ENCODE data around the gene TPST1.
"Not testable (repeated sequence)": the region's sequence is repeated elsewhere in the genome, so short reads cannot be mapped to it uniquely, and the experiment has no call there.

The TPST1 gene

DNA sequence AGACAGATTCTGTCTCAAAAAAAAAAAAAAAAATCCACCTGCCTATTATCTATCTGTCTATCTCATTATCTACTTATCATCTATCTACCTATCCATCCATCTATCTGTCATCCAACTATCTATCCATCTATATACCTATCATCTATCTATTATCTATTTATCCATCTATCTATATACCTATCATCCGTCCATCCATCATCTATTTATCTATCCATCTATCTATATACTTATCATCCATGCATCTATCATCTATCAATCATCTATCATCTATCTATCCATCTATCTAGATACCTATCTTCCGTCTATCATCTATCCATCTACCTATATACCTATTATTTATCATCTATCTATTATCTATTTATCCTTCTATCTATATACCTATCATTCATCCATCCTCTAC, 16.5 kb upstream of the TPST1 start:
- DNase-seq (ENCODE audit: low read depth): no peak

- no peak for DNase-seq (ENCODE audit: low read depth)
Observed at GRCh38 chr7:66189695-66190503, 15.2 kb upstream of the TPST1 start.

GRCh38 chr7:66190504-66190857, 14.7 kb upstream of the TPST1 start:
- DNase-seq (ENCODE audit: low read depth): no peak

DNA sequence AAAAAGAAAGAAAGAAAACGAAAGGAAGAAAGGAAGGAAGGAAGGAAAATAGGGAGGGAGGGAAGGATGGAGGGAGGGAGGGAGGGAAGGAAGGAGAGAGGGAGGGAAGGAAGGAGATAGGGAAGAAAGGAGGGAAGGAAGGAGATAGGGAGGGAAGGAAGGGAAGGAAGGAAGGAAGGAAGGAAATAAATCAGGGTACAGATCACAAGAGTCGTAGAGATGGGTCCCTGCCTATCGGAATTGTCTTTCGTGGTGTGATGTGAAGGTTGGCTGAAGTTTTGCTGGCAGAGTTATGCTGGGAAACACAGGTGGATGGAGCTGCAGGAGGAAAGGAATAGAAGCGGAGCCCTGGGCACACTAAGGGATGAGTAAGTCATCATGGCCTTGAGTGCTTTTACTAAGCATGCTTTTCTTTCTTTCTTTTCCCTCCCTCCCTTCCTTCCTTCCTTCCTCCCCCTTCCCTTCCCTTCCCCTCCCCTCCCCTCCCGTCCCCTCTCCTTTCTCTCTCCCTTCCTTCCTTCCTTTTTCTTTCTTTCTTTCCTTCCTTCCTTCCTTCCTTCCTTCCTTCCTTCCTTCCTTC, 11.9 kb upstream of the TPST1 start:
- DNase-seq (ENCODE audit: low read depth): no peak

- no peak for DNase-seq (ENCODE audit: low read depth)
Observed at GRCh38 chr7:66198469-66198868, 6.7 kb upstream of the TPST1 start.

GRCh38 chr7:66198956-66199355, 6.2 kb upstream of the TPST1 start:
- no peak for DNase-seq (ENCODE audit: low read depth)

DNA sequence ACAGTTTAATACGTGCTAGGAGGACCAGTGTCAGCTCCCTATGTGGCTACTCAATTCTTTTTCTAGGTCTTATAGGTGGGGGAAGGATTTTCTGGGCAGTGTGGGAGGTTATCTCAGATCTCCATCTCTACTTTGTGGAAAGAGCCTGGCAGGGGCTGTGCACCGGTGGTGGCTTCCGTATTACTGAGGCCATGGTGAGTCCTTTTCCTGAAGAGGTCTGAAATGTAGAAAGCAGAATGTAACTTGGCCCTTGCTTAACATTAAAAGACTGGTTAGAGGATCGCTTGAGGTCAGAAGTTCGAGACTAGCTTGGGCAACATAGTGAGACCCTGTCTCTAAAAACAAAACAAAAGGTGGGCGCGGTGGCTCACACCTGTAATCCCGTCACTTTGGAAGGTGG, 2.7 kb upstream of the TPST1 start:
- no peak for DNase-seq (ENCODE audit: low read depth)

DNA sequence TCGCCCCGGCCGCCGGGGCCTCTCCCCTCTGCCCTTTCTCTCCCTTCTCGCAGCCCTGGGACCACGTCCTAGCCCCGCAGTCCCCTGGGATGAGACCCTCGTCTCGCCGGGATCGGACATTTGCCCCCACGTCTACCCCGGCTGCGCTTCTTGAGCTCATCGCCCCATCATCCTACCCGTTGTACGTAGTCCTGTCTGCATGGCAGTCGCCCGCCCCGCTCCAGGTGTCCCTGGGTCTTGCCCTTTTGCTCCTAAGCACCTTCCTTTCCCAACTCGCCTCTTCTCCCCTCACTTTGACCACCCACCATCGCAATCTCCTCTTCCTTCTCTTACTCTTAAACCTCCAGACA, 582 bp downstream of the TPST1 start:
- no peak for DNase-seq (ENCODE audit: low read depth)

- no peak for DNase-seq (ENCODE audit: low read depth)
Observed at GRCh38 chr7:66206119-66206933, 1.2 kb downstream of the TPST1 start.

GRCh38 chr7:66206934-66207240, 1.8 kb downstream of the TPST1 start:
- no peak for DNase-seq (ENCODE audit: low read depth)

- no peak for DNase-seq (ENCODE audit: low read depth)
Observed at GRCh38 chr7:66207540-66207939, 2.4 kb downstream of the TPST1 start.

DNA sequence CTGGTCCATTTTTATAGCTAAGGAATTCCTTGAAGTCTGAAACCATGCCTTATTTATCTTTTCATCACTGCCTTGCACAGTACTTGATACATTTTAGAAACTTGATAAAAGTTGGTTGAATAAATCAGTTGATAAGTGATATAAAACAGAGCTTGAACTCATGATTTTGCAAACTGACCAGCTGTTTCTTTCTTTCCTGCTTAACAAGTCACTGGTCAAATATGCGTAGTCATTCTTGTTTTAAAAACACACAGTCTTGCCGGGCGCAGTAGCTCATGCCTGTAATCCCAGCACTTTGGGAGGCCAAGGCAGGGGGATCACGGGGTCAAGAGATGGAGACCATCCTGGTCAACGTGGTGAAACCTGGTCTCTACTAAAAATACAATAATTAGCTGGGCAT, 6.3 kb downstream of the TPST1 start:
- peak; percentile 86 for DNase-seq (ENCODE audit: low read depth)

- no peak for DNase-seq (ENCODE audit: low read depth)
Observed at GRCh38 chr7:66213637-66214036, 8.5 kb downstream of the TPST1 start.

DNA sequence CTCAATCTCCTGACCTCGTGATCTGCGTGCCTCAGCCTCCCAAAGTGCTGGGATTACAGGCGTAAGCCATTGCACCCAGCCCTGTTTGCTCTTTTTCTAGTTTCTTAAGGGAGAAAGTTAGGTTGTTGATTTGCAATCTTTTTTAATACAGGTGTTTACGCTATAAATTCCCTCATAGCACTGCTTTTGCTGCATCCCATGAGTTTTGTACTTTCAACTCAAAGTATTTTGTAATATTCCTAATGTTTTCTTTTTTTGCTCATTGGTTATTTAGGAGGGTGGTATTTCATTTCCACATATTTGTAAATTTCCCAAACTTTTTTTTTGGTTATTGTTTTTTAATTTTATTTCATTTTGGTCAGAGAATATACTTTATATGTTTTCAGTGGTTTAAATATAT, 11.6 kb downstream of the TPST1 start:
- no peak for DNase-seq (ENCODE audit: low read depth)

DNA sequence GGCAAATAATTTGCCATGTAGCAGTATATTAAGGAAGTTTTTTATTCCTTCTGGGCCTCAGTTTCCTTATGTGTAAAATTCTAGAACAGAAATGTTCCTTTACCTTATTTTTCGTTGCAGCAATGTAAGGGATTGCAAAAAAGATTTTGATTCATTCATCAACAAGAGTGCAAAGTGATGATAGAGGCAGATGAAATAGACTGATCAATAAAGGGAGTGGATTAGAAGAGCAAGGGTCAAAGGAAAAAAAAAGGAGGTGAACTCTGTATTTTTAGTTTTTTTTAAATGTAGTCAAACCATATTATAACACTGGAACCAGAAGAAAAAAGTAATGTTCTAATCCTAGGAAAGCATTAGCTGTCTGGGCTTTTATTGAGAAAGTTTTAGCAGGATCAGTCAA, 14.7 kb downstream of the TPST1 start:
- DNase-seq (ENCODE audit: low read depth): no peak

GRCh38 chr7:66221442-66221841, 16.3 kb downstream of the TPST1 start:
- no peak for DNase-seq (ENCODE audit: low read depth)

DNA sequence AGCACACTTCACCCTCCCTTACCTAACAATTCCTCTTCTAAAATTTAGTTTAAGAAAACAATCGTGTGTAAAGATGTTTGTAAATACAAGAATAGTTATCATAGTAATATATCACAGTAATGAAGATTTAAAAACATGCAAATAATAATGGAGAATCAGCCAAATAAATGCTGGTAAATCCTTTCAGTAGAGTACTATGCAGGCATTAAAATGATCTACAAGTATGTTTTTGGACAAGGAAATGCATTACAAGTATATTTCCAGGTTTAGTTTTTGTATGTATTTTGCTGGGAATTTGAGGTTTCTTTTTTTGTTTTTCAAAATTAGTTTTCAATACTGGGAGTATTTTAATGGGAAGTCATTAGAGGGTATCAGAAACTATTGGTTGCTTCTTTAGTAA, 22.7 kb downstream of the TPST1 start:
- no peak for DNase-seq (ENCODE audit: low read depth)

- not testable (repeated sequence) for DNase-seq (ENCODE audit: low read depth)
Observed at GRCh38 chr7:66231326-66232216, 26.4 kb downstream of the TPST1 start.

- no peak for DNase-seq (ENCODE audit: low read depth)
Observed at GRCh38 chr7:66233638-66234037, 28.5 kb downstream of the TPST1 start.

DNA sequence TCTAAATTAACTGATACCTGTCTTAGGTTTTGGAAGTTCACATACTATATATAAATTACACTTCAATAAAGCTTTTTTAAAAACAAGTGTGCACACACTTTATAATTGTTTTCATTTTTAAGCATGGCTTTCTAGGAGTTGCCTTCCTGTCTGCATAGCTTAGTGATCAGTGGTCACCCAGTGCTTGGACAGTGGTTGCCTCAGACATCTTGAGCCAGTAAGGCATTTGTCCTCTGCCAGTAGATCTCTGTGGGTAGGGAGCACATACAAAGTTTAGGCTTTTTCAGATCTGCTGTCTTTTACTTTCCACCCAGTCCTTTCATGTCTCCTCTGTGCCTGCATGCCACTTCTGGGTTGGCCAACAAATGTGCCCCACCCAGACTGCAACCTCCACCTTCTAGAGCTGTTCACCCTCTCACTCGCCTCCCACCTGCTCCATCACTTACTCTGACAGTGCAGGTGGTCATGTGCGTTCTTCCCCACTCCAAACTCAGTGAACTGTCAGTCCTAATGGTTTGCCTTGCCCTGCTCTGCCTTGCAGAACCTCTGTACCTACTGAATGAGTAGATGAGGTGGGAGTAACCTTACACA, 31.7 kb downstream of the TPST1 start:
- DNase-seq (ENCODE audit: low read depth): no peak

GRCh38 chr7:66237906-66238772, 33.0 kb downstream of the TPST1 start:
- DNase-seq (ENCODE audit: low read depth): no peak

Data from iris pigment epithelial cell (primary cell).